HepG2 (cell line): ENCODE results near the gene OGG1. TPM values are rescaled to one million over a fixed set of nuclear protein-coding genes. Genes with fewer than 3 reads are reported as not detected.

Experiments used
- ATM ChIP-seq: fragments of 450-650 bp; IDR thresholded peaks from 2 replicates; pipeline ENCODE4 v1.7.1; 2017; ENCODE audit warnings: mild to moderate bottlenecking, borderline replicate concordance
- HDAC1 ChIP-seq: sonication (generic); formaldehyde crosslinking; IDR thresholded peaks from 2 replicates; pipeline ENCODE4 v1.5.1; 2020; ENCODE audit warnings: mild to moderate bottlenecking, missing genetic modification reagents
- MIXL1 ChIP-seq: IDR thresholded peaks from 2 replicates; pipeline ENCODE4 v1.6.1; 2016
- NONO ChIP-seq, 2 experiments: fragments of 450-650 bp in 1 of 2; sonication (generic) in 1 of 2; formaldehyde crosslinking in 1 of 2; IDR thresholded peaks in 1 of 2; conservative IDR thresholded peaks in 1 of 2; 2 replicates each; pipeline versions ENCODE4 v1.6.1 to v1.8.0; 2017 to 2022; ENCODE audit warnings: mild to moderate bottlenecking in 1 of 2, missing genetic modification reagents in 1 of 2, moderate library complexity in 1 of 2
- POLR2AphosphoS5 ChIP-seq: IDR thresholded peaks from 2 replicates; pipeline ENCODE4 v1.6.1; 2012; ENCODE audit warnings: low read depth, low read length
- RBFOX2 ChIP-seq: fragments of 200-400 bp; formaldehyde crosslinking; IDR thresholded peaks from 2 replicates; pipeline ENCODE4 v1.6.1; 2017; ENCODE audit warnings: low read depth, mild to moderate bottlenecking, low read length
- REPIN1 ChIP-seq: sonication (generic); formaldehyde crosslinking; IDR thresholded peaks from 2 replicates; pipeline ENCODE4 v1.8.0; 2022; ENCODE audit warnings: missing genetic modification reagents, low read depth, mild to moderate bottlenecking, borderline replicate concordance
- SALL1 ChIP-seq: sonication (generic); formaldehyde crosslinking; IDR thresholded peaks from 2 replicates; pipeline ENCODE4 v1.8.0; 2022; ENCODE audit warnings: mild to moderate bottlenecking, missing genetic modification reagents
- SMAD9 ChIP-seq: sonication (generic); formaldehyde crosslinking; IDR thresholded peaks from 2 replicates; pipeline ENCODE4 v1.5.1; 2020; ENCODE audit warnings: mild to moderate bottlenecking, missing genetic modification reagents
- SP1 ChIP-seq, 2 experiments: fragments of 450-650 bp in 1 of 2; sonication (generic) in 1 of 2; formaldehyde crosslinking in 1 of 2; IDR thresholded peaks; 2 replicates each; pipeline versions ENCODE4 v1.4.0 to v1.6.1; 2016 to 2020; ENCODE audit warnings: missing genetic modification reagents in 1 of 2
- STAT5B ChIP-seq: sonication (generic); formaldehyde crosslinking; IDR thresholded peaks from 2 replicates; pipeline ENCODE4 v1.4.0; 2020; ENCODE audit warnings: missing genetic modification reagents
- TARDBP ChIP-seq: sonication (generic); formaldehyde crosslinking; IDR thresholded peaks from 2 replicates; pipeline ENCODE4 v1.8.0; 2022; ENCODE audit warnings: mild to moderate bottlenecking, missing genetic modification reagents
- TCF12 ChIP-seq, 2 experiments: fragments of 450-650 bp in 1 of 2; sonication (generic) in 1 of 2; formaldehyde crosslinking in 1 of 2; IDR thresholded peaks; 2 replicates each; pipeline versions ENCODE4 v1.6.1 to v1.8.0; 2017 to 2022; ENCODE audit warnings: antibody characterized with exemption in 1 of 2, mild to moderate bottlenecking in 1 of 2, missing genetic modification reagents in 1 of 2, moderate library complexity in 1 of 2
- XRCC5 ChIP-seq: fragments of 200-400 bp; formaldehyde crosslinking; optimal IDR thresholded peaks from 2 replicates; pipeline ENCODE3; 2017; ENCODE audit warnings: mild to moderate bottlenecking, low read length
- ZBTB2 ChIP-seq: sonication (generic); formaldehyde crosslinking; IDR thresholded peaks from 2 replicates; pipeline ENCODE4 v1.8.0; 2022; ENCODE audit warnings: low read depth, missing genetic modification reagents
- ZFX ChIP-seq: sonication (generic); formaldehyde crosslinking; IDR thresholded peaks from 2 replicates; pipeline ENCODE4 v1.4.0; 2020; ENCODE audit warnings: mild to moderate bottlenecking, low read depth, missing genetic modification reagents, moderate library complexity
- ZMYM4 ChIP-seq: sonication (generic); formaldehyde crosslinking; IDR thresholded peaks from 2 replicates; pipeline ENCODE4 v1.8.1; 2023; ENCODE audit warnings: mild to moderate bottlenecking, missing genetic modification reagents
- ZNF274 ChIP-seq: sonication (generic); formaldehyde crosslinking; IDR thresholded peaks from 2 replicates; pipeline ENCODE4 v1.5.1; 2020; ENCODE audit warnings: mild to moderate bottlenecking, missing genetic modification reagents
- ZNF326 ChIP-seq: sonication (generic); formaldehyde crosslinking; IDR thresholded peaks from 2 replicates; pipeline ENCODE4 v1.4.0; 2020; ENCODE audit warnings: missing genetic modification reagents, borderline replicate concordance
- ZNF34 ChIP-seq: sonication (generic); formaldehyde crosslinking; IDR thresholded peaks from 2 replicates; pipeline ENCODE4 v1.4.0; 2020; ENCODE audit warnings: mild to moderate bottlenecking, missing genetic modification reagents, borderline replicate concordance
- ZNF414 ChIP-seq: sonication (generic); formaldehyde crosslinking; IDR thresholded peaks from 2 replicates; pipeline ENCODE4 v1.5.0; 2020; ENCODE audit warnings: missing genetic modification reagents
- ZNF441 ChIP-seq: sonication (generic); formaldehyde crosslinking; IDR thresholded peaks from 2 replicates; pipeline ENCODE4 v1.7.0; 2021; ENCODE audit warnings: missing genetic modification reagents, borderline replicate concordance
- ZNF552 ChIP-seq: sonication (generic); formaldehyde crosslinking; IDR thresholded peaks from 2 replicates; pipeline ENCODE4 v1.9.0; 2022; ENCODE audit warnings: missing genetic modification reagents, mild to moderate bottlenecking, borderline replicate concordance
- ZNF616 ChIP-seq: sonication (generic); formaldehyde crosslinking; IDR thresholded peaks from 2 replicates; pipeline ENCODE4 v1.5.0; 2020; ENCODE audit warnings: low read depth, mild to moderate bottlenecking, missing genetic modification reagents
- ZNF776 ChIP-seq: sonication (generic); formaldehyde crosslinking; IDR thresholded peaks from 2 replicates; pipeline ENCODE4 v1.4.0; 2020; ENCODE audit warnings: mild to moderate bottlenecking, missing genetic modification reagents
- ZNF816 ChIP-seq: sonication (generic); formaldehyde crosslinking; IDR thresholded peaks from 2 replicates; pipeline ENCODE4 v1.8.0; 2022; ENCODE audit warnings: missing genetic modification reagents, mild to moderate bottlenecking, borderline replicate concordance
- ZSCAN31 ChIP-seq: sonication (generic); formaldehyde crosslinking; IDR thresholded peaks from 2 replicates; pipeline ENCODE4 v1.5.0; 2020; ENCODE audit warnings: low read depth, mild to moderate bottlenecking, missing genetic modification reagents
- polyA plus RNA-seq, 8 experiments: library from polyadenylated mRNA; depleted of rRNA in 3 of 8; stranded (reverse) in 7 of 8; unstranded in 1 of 8; fragments of >200 nt; fragmentation: Illumina TruSeq in 4 of 8; extraction: Trizol in 4 of 8; gene quantifications; 2 replicates each; pipeline versions ENCODE4 v1.2.1 to v1.2.3, GENCODE V29; 2011 to 2016; ENCODE audit warnings: low read depth in 4 of 8, missing spikeins in 1 of 8, mixed read lengths in 1 of 8; ENCODE audit not compliant: insufficient read depth in 1 of 8
- total RNA-seq, 5 experiments: library from RNA; depleted of rRNA; stranded (reverse); fragments of >200 nt; fragmentation: Illumina TruSeq; extraction: Trizol; gene quantifications; 2 replicates each; pipeline ENCODE4 v1.2.3, GENCODE V29; 2016; ENCODE audit warnings: low read depth in 1 of 5
- TF ChIP-seq, protein P1 (sequence below): IDR thresholded peaks from 2 replicates; pipeline ENCODE4 v1.6.1; 2012; ENCODE audit warnings: inconsistent platforms

The OGG1 gene
- total and polyA plus RNA-seq, 2 of the 13 experiments (the other 11 are each of a cell fraction or from before 2014, with no cell fraction given), result 28.7 to 33.2 TPM

GRCh38 chr3:9769426-9770275 lies 19.9 kb downstream of the OGG1 start, which contains the start of gene CAMK1 (continued):
- TF ChIP-seq ZBTB2 (CRISPR knock-in tag) (no peak), ZFX (CRISPR knock-in tag) (peak; percentile 83), ZNF816 (CRISPR knock-in tag) (no peak), ATM (no peak), TCF12 (IDR thresholded peaks at IDR 0.05) (no peak), TCF12 (CRISPR knock-in tag; IDR thresholded peaks at IDR 0.05) (0 out of 2 replicates have a peak, but pooled peaks have one; percentile 23), ZNF34 (CRISPR knock-in tag) (no peak), ZNF441 (CRISPR knock-in tag) (peak; percentile 21; the same call in 1 of the 2 replicates), ZNF616 (CRISPR knock-in tag) (peak; percentile 77; the same call in 1 of the 2 replicates), ZSCAN31 (CRISPR knock-in tag) (peak; percentile 50; the same call in 1 of the 2 replicates), ZMYM4 (CRISPR knock-in tag) (peak; percentile 45), MIXL1 (CRISPR knock-in tag) (0 out of 2 replicates have a peak, but pooled peaks have one; percentile 13), ZNF552 (CRISPR knock-in tag) (no peak), POLR2AphosphoS5 (peak; percentile 60), HDAC1 (CRISPR knock-in tag) (peak; percentile 24; the same call in 1 of the 2 replicates), STAT5B (CRISPR knock-in tag) (0 out of 2 replicates have a peak, but pooled peaks have one; percentile 39), SP1 (IDR thresholded peaks at IDR 0.05) (no peak), SP1 (CRISPR knock-in tag; IDR thresholded peaks at IDR 0.05) (peak; percentile 36; the same call in 1 of the 2 replicates), SALL1 (CRISPR knock-in tag) (peak; percentile 50; the same call in 1 of the 2 replicates), NONO (IDR thresholded peaks at IDR 0.05) (no peak), NONO (CRISPR knock-in tag; conservative IDR thresholded peaks at IDR 0.05) (peak; percentile 49; the same call in 1 of the 2 replicates), SMAD9 (0 out of 2 replicates have a peak, but pooled peaks have one; percentile 22), ZNF274 (CRISPR knock-in tag) (peak; percentile 21; the same call in 1 of the 2 replicates), ZNF776 (CRISPR knock-in tag) (no peak), XRCC5 (peak; percentile 47), ZNF326 (CRISPR knock-in tag) (no peak), ZNF414 (CRISPR knock-in tag) (no peak), TARDBP (CRISPR knock-in tag) (0 out of 2 replicates have a peak, but pooled peaks have one; percentile 21), RBFOX2 (peak; percentile 88), REPIN1 (CRISPR knock-in tag) (0 out of 2 replicates have a peak, but pooled peaks have one; percentile 35)
- TF ChIP-seq, protein P1, sequence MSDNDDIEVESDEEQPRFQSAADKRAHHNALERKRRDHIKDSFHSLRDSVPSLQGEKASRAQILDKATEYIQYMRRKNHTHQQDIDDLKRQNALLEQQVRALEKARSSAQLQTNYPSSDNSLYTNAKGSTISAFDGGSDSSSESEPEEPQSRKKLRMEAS, result peak; percentile 22
